Osteoblast (primary cell): ENCODE data around the gene GPR52. TPM values are rescaled to one million over a fixed set of nuclear protein-coding genes. Genes with fewer than 3 reads are reported as not detected.
"Not testable (repeated sequence)": the region's sequence is repeated elsewhere in the genome, so short reads cannot be mapped to it uniquely, and the experiment has no call there.

Experiments used
- DNase-seq: peaks from one replicate; pipeline ENCODE4 v3.0.0; 2011; ENCODE audit warnings: low spot score, mixed read lengths; ENCODE audit not compliant: insufficient read length; ENCODE audit errors: missing footprints
- H2AFZ ChIP-seq: 2 replicates; pipeline ENCODE4 v1.6.0; 2011; ENCODE audit warnings: mild to moderate bottlenecking, low read length
- H3K27ac ChIP-seq: 2 replicates; pipeline ENCODE4 v1.5.1; 2011; ENCODE audit warnings: mild to moderate bottlenecking, low read depth, low read length, moderate library complexity
- H3K27me3 ChIP-seq: 2 replicates; pipeline ENCODE4 v1.6.0; 2012; ENCODE audit warnings: mild to moderate bottlenecking, control low read depth, inconsistent platforms, low read length, moderate library complexity; ENCODE audit not compliant: insufficient read depth
- H3K36me3 ChIP-seq: 2 replicates; pipeline ENCODE4 v1.5.1; 2011; ENCODE audit warnings: mild to moderate bottlenecking, low read length, control low read depth, moderate library complexity; ENCODE audit not compliant: insufficient read depth
- H3K4me1 ChIP-seq: 2 replicates; pipeline ENCODE4 v1.5.1; 2011; ENCODE audit warnings: mild to moderate bottlenecking, low read length, control low read depth, moderate library complexity; ENCODE audit not compliant: insufficient read depth
- H3K4me2 ChIP-seq: 2 replicates; pipeline ENCODE4 v1.6.0; 2011; ENCODE audit warnings: mild to moderate bottlenecking, low read length; ENCODE audit not compliant: insufficient read depth
- H3K4me3 ChIP-seq: fragments of 200-600 bp; sonication (generic); 3 replicates; pipeline ENCODE4 v1.5.1; 2012; ENCODE audit warnings: mild to moderate bottlenecking, low read length, inconsistent platforms; ENCODE audit not compliant: insufficient read depth
- H3K79me2 ChIP-seq: 2 replicates; pipeline ENCODE4 v1.6.0; 2012; ENCODE audit warnings: mild to moderate bottlenecking, low read length, control low read depth, inconsistent platforms; ENCODE audit not compliant: insufficient read depth
- H3K9me3 ChIP-seq: 2 replicates; pipeline ENCODE4 v1.5.1; 2011; ENCODE audit warnings: low read depth, low read length, control low read depth
- H4K20me1 ChIP-seq: 2 replicates; pipeline ENCODE4 v1.6.0; 2012; ENCODE audit warnings: mild to moderate bottlenecking, low read length, control low read depth; ENCODE audit not compliant: insufficient read depth
- total RNA-seq: library from RNA; depleted of rRNA; stranded (reverse); fragments of >200 nt; gene quantifications from 2 replicates; pipeline ENCODE4 v1.2.3, GENCODE V29; 2012
- TF ChIP-seq, protein P1 (sequence below): IDR thresholded peaks from 2 replicates; pipeline ENCODE4 v1.5.1; 2011; ENCODE audit warnings: mild to moderate bottlenecking, low read depth, low read length, moderate library complexity; ENCODE audit errors: extremely low read depth

The GPR52 gene
- total RNA-seq, 1 donor: 1.4 TPM

GRCh38 chr1:174405219-174405618 is 42.5 kb upstream of the GPR52 start:
- no peak overlapping the region for H3K4me3 ChIP-seq
- H4K20me1 ChIP-seq: no peaks in the 10 kb centered on the region
- no peaks in the 10 kb centered on the region for H3K4me1 ChIP-seq
- no peak for DNase-seq
- H3K79me2 ChIP-seq: no peaks in the 10 kb centered on the region
- H3K27me3 ChIP-seq: no peaks in the 10 kb centered on the region
- H3K36me3 ChIP-seq: no peaks in the 10 kb centered on the region
- H3K27ac ChIP-seq: no peak overlapping the region
- TF ChIP-seq, protein P1, sequence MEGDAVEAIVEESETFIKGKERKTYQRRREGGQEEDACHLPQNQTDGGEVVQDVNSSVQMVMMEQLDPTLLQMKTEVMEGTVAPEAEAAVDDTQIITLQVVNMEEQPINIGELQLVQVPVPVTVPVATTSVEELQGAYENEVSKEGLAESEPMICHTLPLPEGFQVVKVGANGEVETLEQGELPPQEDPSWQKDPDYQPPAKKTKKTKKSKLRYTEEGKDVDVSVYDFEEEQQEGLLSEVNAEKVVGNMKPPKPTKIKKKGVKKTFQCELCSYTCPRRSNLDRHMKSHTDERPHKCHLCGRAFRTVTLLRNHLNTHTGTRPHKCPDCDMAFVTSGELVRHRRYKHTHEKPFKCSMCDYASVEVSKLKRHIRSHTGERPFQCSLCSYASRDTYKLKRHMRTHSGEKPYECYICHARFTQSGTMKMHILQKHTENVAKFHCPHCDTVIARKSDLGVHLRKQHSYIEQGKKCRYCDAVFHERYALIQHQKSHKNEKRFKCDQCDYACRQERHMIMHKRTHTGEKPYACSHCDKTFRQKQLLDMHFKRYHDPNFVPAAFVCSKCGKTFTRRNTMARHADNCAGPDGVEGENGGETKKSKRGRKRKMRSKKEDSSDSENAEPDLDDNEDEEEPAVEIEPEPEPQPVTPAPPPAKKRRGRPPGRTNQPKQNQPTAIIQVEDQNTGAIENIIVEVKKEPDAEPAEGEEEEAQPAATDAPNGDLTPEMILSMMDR: no peak
- H2AFZ ChIP-seq: no peak overlapping the region
- H3K4me2 ChIP-seq: no peak overlapping the region
- H3K9me3 ChIP-seq: no peaks in the 10 kb centered on the region

GRCh38 chr1:174406421-174406820 is 41.3 kb upstream of the GPR52 start:
- no peaks in the 10 kb centered on the region for H4K20me1 ChIP-seq
- no peak overlapping the region for H3K4me3 ChIP-seq
- no peaks in the 10 kb centered on the region for H3K79me2 ChIP-seq
- DNase-seq: no peak
- no peak overlapping the region for H3K27ac ChIP-seq
- H3K36me3 ChIP-seq: no peaks in the 10 kb centered on the region
- no peak overlapping the region for H2AFZ ChIP-seq
- no peaks in the 10 kb centered on the region for H3K27me3 ChIP-seq
- TF ChIP-seq, protein P1: no peak
- no peaks in the 10 kb centered on the region for H3K4me1 ChIP-seq
- H3K4me2 ChIP-seq: no peak overlapping the region
- no peaks in the 10 kb centered on the region for H3K9me3 ChIP-seq

GRCh38 chr1:174407665-174408064 is 40.1 kb upstream of the GPR52 start:
- Histone ChIP-seq H4K20me1 (no peaks in the 10 kb centered on the region), H3K4me2 (no peak overlapping the region), H2AFZ (no peak overlapping the region), H3K4me1 (no peaks in the 10 kb centered on the region), H3K79me2 (no peaks in the 10 kb centered on the region), H3K9me3 (no peaks in the 10 kb centered on the region), H3K27me3 (no peaks in the 10 kb centered on the region), H3K36me3 (no peaks in the 10 kb centered on the region), H3K27ac (no peak overlapping the region), H3K4me3 (no peak overlapping the region)
- TF ChIP-seq, protein P1: no peak
- no peak for DNase-seq

DNA sequence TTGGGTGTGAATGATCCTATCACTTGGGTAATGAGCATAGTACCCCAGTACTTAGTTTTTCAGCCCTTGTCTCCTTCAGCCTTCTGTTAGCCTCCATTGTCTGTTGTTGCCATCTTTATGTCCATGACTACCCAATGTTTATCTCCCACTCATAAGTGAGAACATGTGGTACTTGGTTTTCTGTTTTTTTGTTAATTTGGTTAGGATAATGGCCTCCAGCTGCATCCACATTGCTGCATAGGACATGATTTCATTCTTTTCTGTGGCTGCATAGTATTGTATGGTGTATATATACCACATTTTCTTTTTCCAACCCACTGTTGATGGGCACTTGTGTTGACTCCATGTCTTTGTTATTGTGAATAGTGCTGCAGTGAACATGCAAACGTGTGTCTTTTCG is 39.6 kb upstream of the GPR52 start:
- Histone ChIP-seq H3K27ac (no peak overlapping the region), H3K36me3 (no peaks in the 10 kb centered on the region), H3K4me1 (no peaks in the 10 kb centered on the region), H3K79me2 (no peaks in the 10 kb centered on the region), H3K9me3 (no peaks in the 10 kb centered on the region), H3K4me3 (no peak overlapping the region), H2AFZ (no peak overlapping the region), H4K20me1 (no peaks in the 10 kb centered on the region), H3K4me2 (no peak overlapping the region), H3K27me3 (no peaks in the 10 kb centered on the region)
- TF ChIP-seq, protein P1: no peak
- no peak for DNase-seq

DNA sequence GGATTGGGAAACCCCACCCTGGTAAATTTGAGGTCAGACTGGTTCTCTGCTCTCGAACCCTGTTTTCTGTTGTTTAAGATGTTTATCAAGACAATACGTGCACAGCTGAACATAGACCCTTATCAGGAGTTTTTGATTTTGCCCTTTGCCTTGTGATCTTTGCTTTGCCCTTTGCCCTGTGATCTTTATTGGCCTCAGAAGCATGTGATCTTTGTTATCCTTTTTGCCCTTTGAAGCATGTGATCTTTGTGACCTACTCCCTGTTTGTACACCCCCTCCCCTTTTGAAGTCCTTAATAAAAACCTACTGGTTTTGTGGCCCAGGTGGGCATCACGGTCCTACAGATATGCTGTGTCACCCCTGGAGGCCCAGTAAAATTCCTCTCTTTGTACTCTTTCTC is 38.0 kb upstream of the GPR52 start:
- H3K27me3 ChIP-seq, H2AFZ ChIP-seq, H3K4me3 ChIP-seq, H3K9me3 ChIP-seq, DNase-seq, H3K4me2 ChIP-seq, H3K27ac ChIP-seq, H3K36me3 ChIP-seq, H3K4me1 ChIP-seq, H3K79me2 ChIP-seq, H4K20me1 ChIP-seq: not testable (repeated sequence)
